H9 (cell line): ENCODE measurements around the gene RSU1. TPM values are rescaled to one million over a fixed set of nuclear protein-coding genes. Genes with fewer than 3 reads are reported as not detected.

Source experiments
- DNase-seq: peaks from one replicate; pipeline ENCODE4 v3.0.0-alpha.2; 2017
- H2AFZ ChIP-seq: one replicate; pipeline ENCODE4 v1.6.1; 2013; ENCODE audit warnings: mild to moderate bottlenecking, low read length, control low read depth, moderate library complexity
- H2AK5ac ChIP-seq: 2 replicates; pipeline ENCODE4 v1.6.1; 2013; ENCODE audit warnings: low read length, control low read depth, mixed read lengths; ENCODE audit not compliant: insufficient read length
- H2BK120ac ChIP-seq: one replicate; pipeline ENCODE4 v1.6.1; 2013; ENCODE audit warnings: low read depth, mild to moderate bottlenecking, low read length, control low read depth, inconsistent platforms; ENCODE audit not compliant: poor library complexity, severe bottlenecking
- H2BK12ac ChIP-seq: 2 replicates; pipeline ENCODE4 v1.6.1; 2013; ENCODE audit warnings: low read length, control low read depth, mixed read lengths, low read depth; ENCODE audit not compliant: insufficient read length
- H2BK15ac ChIP-seq: 2 replicates; pipeline ENCODE4 v1.6.1; 2013; ENCODE audit warnings: low read depth, low read length, control low read depth
- H2BK20ac ChIP-seq: one replicate; pipeline ENCODE4 v1.6.1; 2013; ENCODE audit warnings: low read depth, mild to moderate bottlenecking, low read length, control low read depth, inconsistent platforms; ENCODE audit not compliant: poor library complexity, severe bottlenecking
- H2BK5ac ChIP-seq: 2 replicates; pipeline ENCODE4 v1.6.1; 2013; ENCODE audit warnings: low read length, control low read depth, mixed read lengths; ENCODE audit not compliant: insufficient read length
- H3K14ac ChIP-seq: 2 replicates; pipeline ENCODE4 v1.6.1; 2013; ENCODE audit warnings: low read length, control low read depth; ENCODE audit not compliant: insufficient read depth
- H3K18ac ChIP-seq: 2 replicates; pipeline ENCODE4 v1.6.1; 2013; ENCODE audit warnings: low read depth, mild to moderate bottlenecking, mixed read lengths, low read length, control low read depth; ENCODE audit not compliant: insufficient read length
- H3K23ac ChIP-seq: 2 replicates; pipeline ENCODE4 v1.6.1; 2013; ENCODE audit warnings: low read length, control low read depth, mixed read lengths, low read depth; ENCODE audit not compliant: insufficient read length
- H3K23me2 ChIP-seq: 2 replicates; pipeline ENCODE4 v1.6.1; 2013; ENCODE audit warnings: low read depth, mild to moderate bottlenecking, mixed read lengths, low read length, control low read depth; ENCODE audit not compliant: insufficient read length, poor library complexity, severe bottlenecking
- H3K27ac ChIP-seq: 2 replicates; pipeline ENCODE4 v1.5.1; 2013; ENCODE audit warnings: low read length, control low read depth, mixed read lengths, low read depth; ENCODE audit not compliant: insufficient read length
- H3K27me3 ChIP-seq: 2 replicates; pipeline ENCODE4 v1.6.1; 2013; ENCODE audit warnings: low read length, control low read depth, inconsistent platforms; ENCODE audit not compliant: insufficient read depth
- H3K4ac ChIP-seq: 2 replicates; pipeline ENCODE4 v1.6.1; 2013; ENCODE audit warnings: low read depth, mild to moderate bottlenecking, control low read depth, inconsistent platforms, low read length, moderate library complexity
- H3K4me1 ChIP-seq: 2 replicates; pipeline ENCODE4 v1.6.1; 2013; ENCODE audit warnings: low read length, control low read depth, inconsistent platforms; ENCODE audit not compliant: insufficient read depth
- H3K4me2 ChIP-seq: 2 replicates; pipeline ENCODE4 v1.6.1; 2013; ENCODE audit warnings: low read length, control low read depth, mixed read lengths; ENCODE audit not compliant: insufficient read length, insufficient read depth
- H3K56ac ChIP-seq: 2 replicates; pipeline ENCODE4 v1.6.1; 2013; ENCODE audit warnings: low read depth, mild to moderate bottlenecking, mixed read lengths, low read length, control low read depth; ENCODE audit not compliant: insufficient read length
- H3K79me1 ChIP-seq: 2 replicates; pipeline ENCODE4 v1.6.1; 2013; ENCODE audit warnings: low read depth, mild to moderate bottlenecking, moderate library complexity, low read length, control low read depth, inconsistent platforms; ENCODE audit not compliant: insufficient read depth, poor library complexity, severe bottlenecking
- H3K79me2 ChIP-seq: 2 replicates; pipeline ENCODE4 v1.6.1; 2013; ENCODE audit warnings: low read length, control low read depth, inconsistent platforms; ENCODE audit not compliant: insufficient read depth
- H3K9ac ChIP-seq: 2 replicates; pipeline ENCODE4 v1.6.1; 2013; ENCODE audit warnings: low read length, control low read depth, mixed read lengths; ENCODE audit not compliant: insufficient read length; ENCODE audit errors: extremely low read depth
- H3K9me3 ChIP-seq: one replicate; pipeline ENCODE4 v1.6.1; 2013; ENCODE audit warnings: low read depth, low read length, inconsistent platforms; ENCODE audit not compliant: control insufficient read depth
- H3T11ph ChIP-seq: one replicate; pipeline ENCODE4 v1.6.1; 2013; ENCODE audit warnings: mild to moderate bottlenecking, low read length, control low read depth, inconsistent platforms
- H4K20me1 ChIP-seq: one replicate; pipeline ENCODE4 v1.6.1; 2013; ENCODE audit not compliant: control insufficient read depth, insufficient read length, insufficient read depth
- H4K5ac ChIP-seq: 2 replicates; pipeline ENCODE4 v1.6.1; 2013; ENCODE audit warnings: low read depth, mild to moderate bottlenecking, mixed read lengths, low read length, control low read depth; ENCODE audit not compliant: insufficient read length
- H4K8ac ChIP-seq: replicated peaks from 2 replicates; pipeline ENCODE4 v1.6.1; 2013; ENCODE audit warnings: low read length, control low read depth, mixed read lengths, low read depth; ENCODE audit not compliant: insufficient read length
- H4K91ac ChIP-seq: 2 replicates; pipeline ENCODE4 v1.6.1; 2013; ENCODE audit warnings: low read depth, mild to moderate bottlenecking, moderate library complexity, mixed read lengths, low read length, control low read depth; ENCODE audit not compliant: insufficient read length
- H3K27ac Mint-ChIP-seq, 3 experiments: 2 replicates in 2 of 3; 3 replicates in 1 of 3; pipeline ENCODE4 v1.8.0; 2020 to 2021; ENCODE audit warnings: mixed read lengths in 3 of 3, mild to moderate bottlenecking in 1 of 3, moderate library complexity in 1 of 3
- H3K27me3 Mint-ChIP-seq: 2 replicates; pipeline ENCODE4 v1.8.0; 2021; ENCODE audit warnings: low read depth, mild to moderate bottlenecking, moderate library complexity, mixed read lengths
- H3K36me3 Mint-ChIP-seq, 3 experiments: 2 replicates in 2 of 3; 3 replicates in 1 of 3; pipeline ENCODE4 v1.8.0; 2020 to 2021; ENCODE audit warnings: low read depth in 3 of 3, mixed read lengths in 3 of 3; ENCODE audit not compliant: insufficient read depth in 1 of 3
- H3K4me1 Mint-ChIP-seq, 2 experiments: 2 replicates each; pipeline ENCODE4 v1.8.0; 2020; ENCODE audit warnings: mixed read lengths in 2 of 2
- H3K4me3 Mint-ChIP-seq, 2 experiments: 2 replicates in 1 of 2; 3 replicates in 1 of 2; pipeline ENCODE4 v1.8.0; 2020 to 2021; ENCODE audit warnings: mild to moderate bottlenecking in 2 of 2, mixed read lengths in 2 of 2, moderate library complexity in 1 of 2
- H3K9me3 Mint-ChIP-seq, 2 experiments: 2 replicates in 1 of 2; 3 replicates in 1 of 2; pipeline ENCODE4 v1.8.0; 2020; ENCODE audit warnings: mild to moderate bottlenecking in 2 of 2, mixed read lengths in 2 of 2, moderate library complexity in 1 of 2
- WGBS: extraction: QIAGEN DNeasy Blood & Tissue Kit; methylation state at CpG from one replicate; pipeline ENCODE4 v1.1.7; 2013; ENCODE audit warnings: missing lambda C conversion rate, low lambda C conversion rate, mixed read lengths; ENCODE audit not compliant: insufficient read length; ENCODE audit errors: extremely low coverage; 5-methylcytosine and 5-hydroxymethylcytosine counted together
- total RNA-seq: library from RNA; stranded (reverse); gene quantifications from 2 replicates; pipeline ENCODE4 v1.2.1, GENCODE V29; 2021
- TF ChIP-seq, protein P1 (sequence below): fragments of 200-600 bp; sonication (generic); conservative IDR thresholded peaks from 3 replicates; pipeline ENCODE4 v1.8.0; 2021; ENCODE audit warnings: antibody characterized with exemption, mild to moderate bottlenecking

The RSU1 gene
- total RNA-seq, 1 experiment from 2014 or later = 59.4 TPM

DNA sequence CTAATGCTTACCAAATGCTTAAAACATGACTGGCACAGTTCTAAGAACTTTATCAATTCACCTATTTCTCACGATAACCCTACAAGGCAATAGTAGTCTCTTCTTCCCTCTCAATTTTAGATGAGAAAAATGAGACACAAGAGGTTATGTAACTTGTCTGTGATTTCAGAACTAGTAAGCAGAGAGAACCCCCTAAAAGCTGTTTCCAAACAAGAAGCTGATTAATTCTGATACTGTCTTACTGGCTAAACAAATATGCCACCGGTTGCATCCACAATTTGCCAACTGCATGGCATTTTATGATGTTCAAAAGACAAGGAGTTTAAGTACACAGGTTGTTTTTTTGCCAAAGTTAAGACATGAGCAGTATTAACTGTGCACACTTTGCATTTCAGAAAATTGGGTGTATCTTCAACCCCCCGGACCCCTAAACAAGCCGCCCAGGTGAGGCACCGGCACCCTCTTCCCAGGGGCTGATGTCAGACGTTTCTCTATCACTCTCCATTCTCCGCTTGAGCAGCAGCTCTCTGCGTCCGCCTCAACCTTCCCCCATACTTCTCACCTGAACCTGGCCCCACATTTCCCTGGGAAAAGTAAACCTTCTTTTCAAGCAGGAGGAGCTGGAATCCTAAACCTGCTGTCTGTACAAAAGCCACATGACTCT is 21.7 kb downstream of the RSU1 start:
- H3K18ac ChIP-seq = no peak overlapping the region
- no CpG with 5 or more reads among the region's 9 CpGs for whole genome bisulfite sequencing
- no peak overlapping the region for H3T11ph ChIP-seq
- no peak overlapping the region for H3K4ac ChIP-seq
- Mint-ChIP-seq H3K9me3 (peaks cover 6 to 13% of the 10 kb centered on the region in 2 experiments), H3K27ac (no peak overlapping the region; a peak in 1 of 7 replicates), H3K36me3 (peaks cover 9 to 24% (median 15%) of the 10 kb centered on the region in 3 experiments), H3K4me1 (peaks cover 6 to 13% of the 10 kb centered on the region in 2 experiments), H3K4me3 (no peak overlapping the region), H3K27me3 (no peaks in the 10 kb centered on the region)
- H3K9ac ChIP-seq = no peak overlapping the region
- TF ChIP-seq, protein P1, sequence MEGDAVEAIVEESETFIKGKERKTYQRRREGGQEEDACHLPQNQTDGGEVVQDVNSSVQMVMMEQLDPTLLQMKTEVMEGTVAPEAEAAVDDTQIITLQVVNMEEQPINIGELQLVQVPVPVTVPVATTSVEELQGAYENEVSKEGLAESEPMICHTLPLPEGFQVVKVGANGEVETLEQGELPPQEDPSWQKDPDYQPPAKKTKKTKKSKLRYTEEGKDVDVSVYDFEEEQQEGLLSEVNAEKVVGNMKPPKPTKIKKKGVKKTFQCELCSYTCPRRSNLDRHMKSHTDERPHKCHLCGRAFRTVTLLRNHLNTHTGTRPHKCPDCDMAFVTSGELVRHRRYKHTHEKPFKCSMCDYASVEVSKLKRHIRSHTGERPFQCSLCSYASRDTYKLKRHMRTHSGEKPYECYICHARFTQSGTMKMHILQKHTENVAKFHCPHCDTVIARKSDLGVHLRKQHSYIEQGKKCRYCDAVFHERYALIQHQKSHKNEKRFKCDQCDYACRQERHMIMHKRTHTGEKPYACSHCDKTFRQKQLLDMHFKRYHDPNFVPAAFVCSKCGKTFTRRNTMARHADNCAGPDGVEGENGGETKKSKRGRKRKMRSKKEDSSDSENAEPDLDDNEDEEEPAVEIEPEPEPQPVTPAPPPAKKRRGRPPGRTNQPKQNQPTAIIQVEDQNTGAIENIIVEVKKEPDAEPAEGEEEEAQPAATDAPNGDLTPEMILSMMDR = no peak
- no peak overlapping the region for H2AFZ ChIP-seq
- no peak overlapping the region for H2BK20ac ChIP-seq
- H3K56ac ChIP-seq = no peak overlapping the region
- no peak overlapping the region for H4K5ac ChIP-seq
- no peak overlapping the region for H2BK120ac ChIP-seq
- H3K23ac ChIP-seq = no peak overlapping the region
- no peak overlapping the region for H4K91ac ChIP-seq
- no peaks in the 10 kb centered on the region for H3K27me3 ChIP-seq
- no peaks in the 10 kb centered on the region for H3K23me2 ChIP-seq
- H3K4me2 ChIP-seq = no peak overlapping the region
- H2BK15ac ChIP-seq = no peak overlapping the region
- H4K8ac ChIP-seq = no peak overlapping the region
- H3K14ac ChIP-seq = no peak overlapping the region
- H3K4me1 ChIP-seq = 0 out of 2 replicates have a peak, but pooled peaks cover 2% of the 10 kb centered on the region
- H3K9me3 ChIP-seq = no peaks in the 10 kb centered on the region
- no peaks in the 10 kb centered on the region for H4K20me1 ChIP-seq
- no peak overlapping the region for H2BK5ac ChIP-seq
- no peak overlapping the region for H2BK12ac ChIP-seq
- H2AK5ac ChIP-seq = no peak overlapping the region
- DNase-seq = no peak
- H3K79me1 ChIP-seq = no peaks in the 10 kb centered on the region
- no peak overlapping the region for H3K27ac ChIP-seq
- no peaks in the 10 kb centered on the region; the same call in 1 of the 2 replicates for H3K79me2 ChIP-seq
